Measurements from ENCODE around the gene RAB38.

Gene RAB38

GRCh38 chr11:88174709-88175568, at the start of gene RAB38:
TSS of gene RAB38 (minus strand) at chr11:88175443. CDS start at chr11:88175384, 59 bp downstream.
- peak; percentile 55 for DNase-seq (ENCODE audit: low read depth)

DNA sequence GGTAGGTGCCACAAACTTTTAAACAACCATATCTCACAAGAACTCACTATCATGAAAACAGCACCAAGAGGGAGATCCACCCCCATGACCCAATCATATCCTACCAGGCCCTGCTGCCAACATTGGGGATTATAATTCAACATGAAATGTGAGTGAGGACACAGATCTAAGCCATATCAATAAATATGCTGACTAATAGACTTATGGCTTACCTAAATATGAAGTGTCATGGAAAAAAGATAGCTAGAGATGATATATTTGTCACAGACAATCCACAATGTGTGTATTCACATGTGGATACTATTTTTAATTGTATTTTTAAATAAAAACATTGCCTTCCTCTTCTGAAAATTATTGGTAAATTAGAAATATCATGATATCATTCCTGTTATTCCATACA, 38.2 kb upstream of the RAB38 start:
- DNase-seq (ENCODE audit: low read depth), result no peak

GRCh38 chr11:88212300-88212699, 37.1 kb upstream of the RAB38 start:
- no peak for DNase-seq (ENCODE audit: low read depth)

DNA sequence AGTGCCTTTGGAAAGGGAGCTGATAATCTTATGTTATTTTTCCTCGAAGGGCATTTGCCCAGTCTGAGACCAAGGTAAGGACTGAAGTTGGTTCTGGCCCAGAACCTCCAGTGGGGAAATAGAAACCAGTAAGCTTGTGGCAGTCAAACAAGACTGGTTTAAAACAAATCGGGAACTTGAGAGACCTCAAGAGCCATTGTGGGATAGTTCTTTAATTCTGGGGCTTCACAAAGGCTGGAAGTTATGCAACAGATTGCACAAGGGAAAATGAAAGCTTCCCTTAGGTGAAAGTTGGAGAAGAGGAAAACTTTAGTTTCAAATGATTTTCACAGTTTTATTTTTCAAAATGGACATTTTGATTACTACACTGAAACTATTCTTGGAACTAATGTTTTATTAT, 33.5 kb upstream of the RAB38 start:
- DNase-seq (ENCODE audit: low read depth), result no peak

GRCh38 chr11:88206751-88207150, 31.5 kb upstream of the RAB38 start:
- no peak for DNase-seq (ENCODE audit: low read depth)

GRCh38 chr11:88204353-88204752, 29.1 kb upstream of the RAB38 start:
- DNase-seq (ENCODE audit: low read depth), result no peak

- DNase-seq (ENCODE audit: low read depth), result no peak
Observed at GRCh38 chr11:88203604-88204003, 28.4 kb upstream of the RAB38 start.

- DNase-seq (ENCODE audit: low read depth), result no peak
Observed at GRCh38 chr11:88202498-88202897, 27.3 kb upstream of the RAB38 start.

DNA sequence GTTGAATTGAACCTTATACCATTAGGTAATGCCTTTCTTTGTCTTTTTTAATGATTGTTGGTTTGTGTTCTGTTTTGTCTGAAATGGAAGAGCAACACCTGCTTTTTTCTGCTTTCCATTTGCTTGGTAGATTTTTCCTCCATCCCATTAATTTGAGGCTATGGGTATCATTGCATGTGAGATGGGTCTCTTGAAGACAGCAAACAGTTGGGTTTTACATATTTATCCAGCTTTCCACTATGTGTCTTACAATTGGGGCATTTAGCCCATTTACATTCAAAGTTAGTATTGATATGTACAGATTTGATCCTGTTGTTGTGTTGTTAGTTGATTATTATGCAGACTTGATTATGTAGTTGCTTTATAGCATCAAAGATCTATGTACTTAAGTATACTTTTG, 21.1 kb upstream of the RAB38 start:
- DNase-seq (ENCODE audit: low read depth), result no peak

DNA sequence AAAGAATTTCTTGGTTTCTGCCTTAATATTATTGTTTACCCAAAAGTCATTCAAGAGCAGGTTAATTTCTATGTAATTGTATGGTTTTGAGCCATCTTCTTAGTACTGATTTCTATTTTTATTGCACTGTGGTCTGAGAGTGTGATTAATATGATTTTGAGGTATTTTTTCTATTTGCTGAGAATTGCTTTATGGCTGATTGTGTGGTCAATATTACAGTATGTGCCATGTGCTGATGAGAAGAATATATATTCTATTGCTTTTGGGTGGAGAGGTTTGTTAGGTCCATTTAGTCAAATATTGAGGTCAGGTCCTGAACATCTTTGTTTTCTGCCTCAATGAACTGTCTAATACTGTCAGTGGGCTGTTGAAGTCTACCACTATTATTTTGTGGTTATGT, 20.7 kb upstream of the RAB38 start:
- no peak for DNase-seq (ENCODE audit: low read depth)

DNA sequence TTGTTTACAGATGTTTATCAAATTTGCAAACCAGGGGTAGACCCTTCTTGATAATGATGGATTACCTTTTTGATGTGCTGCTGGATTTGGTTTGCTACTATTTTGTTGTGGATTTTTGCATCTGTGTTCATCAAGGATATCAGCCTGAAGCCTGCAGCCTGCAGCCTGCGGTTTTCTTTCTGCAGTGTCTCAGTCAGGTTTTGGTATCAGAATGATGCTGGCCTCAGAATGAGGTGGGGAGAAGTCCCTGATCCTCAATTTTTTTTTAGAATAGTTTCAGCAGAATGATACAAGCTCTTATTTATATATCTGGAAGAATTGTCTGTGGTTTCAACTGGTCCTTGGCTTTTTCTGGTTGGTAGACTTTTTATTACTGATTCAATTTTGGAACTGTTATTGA, 19.7 kb upstream of the RAB38 start:
- no peak for DNase-seq (ENCODE audit: low read depth)

DNA sequence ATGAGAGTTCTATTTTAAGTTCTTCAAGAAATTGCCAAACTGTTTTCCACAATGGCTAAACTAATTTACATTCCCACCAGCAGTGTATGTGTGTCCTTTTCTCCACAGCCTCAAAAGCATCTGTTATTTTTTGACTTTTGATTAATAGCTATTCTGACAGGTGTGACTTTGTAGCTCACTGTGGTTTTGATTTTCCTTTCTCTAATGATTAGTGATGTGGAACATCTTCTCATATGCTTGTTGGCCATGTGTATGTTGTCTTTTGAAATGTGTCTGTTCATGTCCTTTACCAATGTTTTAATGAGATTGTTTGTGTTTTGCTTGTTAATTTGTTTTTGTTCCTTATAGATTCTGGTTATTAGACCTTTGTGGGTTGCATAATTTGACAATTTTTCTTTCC, 18.0 kb upstream of the RAB38 start:
- DNase-seq (ENCODE audit: low read depth), result no peak

GRCh38 chr11:88188932-88189253, 13.7 kb upstream of the RAB38 start:
- no peak for DNase-seq (ENCODE audit: low read depth)

DNA sequence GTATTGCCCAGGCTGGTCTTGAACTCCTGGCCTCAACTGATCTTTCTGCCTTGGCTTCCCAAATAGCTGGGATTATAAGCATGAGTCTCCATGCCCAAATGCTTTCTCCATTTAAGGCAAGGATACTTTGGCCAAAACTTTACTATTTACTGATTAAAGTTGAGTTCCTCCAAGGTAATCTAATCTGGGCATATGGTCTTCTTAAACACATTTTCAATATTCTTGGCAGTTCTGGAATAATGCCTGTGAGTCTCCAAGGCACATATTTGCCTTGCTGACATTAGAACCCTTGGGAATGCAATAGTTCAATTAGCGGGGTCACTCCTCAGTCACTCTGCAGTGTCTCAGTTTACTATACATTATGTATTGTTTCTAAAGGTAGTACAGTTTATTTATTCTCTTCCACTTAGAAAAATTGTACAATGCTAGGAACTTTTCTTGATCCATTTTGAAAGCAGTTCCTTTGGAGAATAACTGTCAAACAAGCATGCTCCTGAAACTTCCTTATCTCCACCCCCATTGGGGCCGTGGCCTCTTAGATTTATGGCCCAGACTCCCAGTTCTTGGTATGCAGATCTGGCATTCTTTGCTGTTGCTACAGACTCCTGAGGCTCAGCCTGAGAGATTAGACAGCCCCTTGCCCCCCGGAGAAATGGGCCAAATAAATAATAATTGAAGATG, 13.1 kb upstream of the RAB38 start:
- DNase-seq (ENCODE audit: low read depth), result no peak

DNA sequence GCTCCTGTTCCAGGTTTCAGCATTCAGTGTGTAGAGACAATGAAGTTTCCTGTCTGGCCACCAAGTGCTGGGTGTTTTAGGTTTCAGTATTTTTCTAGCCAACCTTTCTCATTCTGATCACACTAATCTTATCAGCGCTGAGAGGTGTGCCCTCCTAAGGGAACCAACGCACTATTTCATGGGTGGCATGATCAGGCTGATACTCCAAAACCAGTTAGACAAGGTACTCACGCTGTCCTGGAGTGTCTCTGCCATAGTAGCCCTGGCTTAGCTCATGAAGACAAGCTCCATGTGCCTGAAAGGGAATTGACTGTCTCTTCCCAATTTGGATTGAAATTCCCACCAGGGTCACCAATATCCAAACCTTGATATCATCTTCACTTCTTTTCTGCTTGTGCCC, 8.0 kb upstream of the RAB38 start:
- no peak for DNase-seq (ENCODE audit: low read depth)

- peak; percentile 52 for DNase-seq (ENCODE audit: low read depth)
Observed at GRCh38 chr11:88181776-88182175, 6.5 kb upstream of the RAB38 start.

- DNase-seq (ENCODE audit: low read depth), result no peak
Observed at GRCh38 chr11:88179971-88180629, 4.9 kb upstream of the RAB38 start.

DNA sequence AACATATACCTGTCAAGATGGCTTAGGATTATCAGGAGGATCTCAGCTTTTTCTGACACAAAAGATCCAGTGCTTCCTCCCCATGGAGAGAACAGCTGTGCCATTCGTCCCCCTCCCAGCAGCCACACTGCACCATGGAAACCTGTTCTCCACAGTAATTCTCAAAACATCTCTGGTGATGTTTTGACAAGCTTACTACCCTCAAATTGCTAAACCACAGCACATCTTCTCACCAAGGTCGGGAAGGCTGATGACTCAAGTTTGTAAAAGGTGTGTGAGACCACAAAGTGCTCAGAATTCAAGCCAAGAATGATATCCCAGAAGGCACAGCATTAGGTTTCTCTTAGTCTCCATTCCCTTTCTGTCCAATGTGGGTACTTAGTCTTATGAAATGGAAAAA, 3.9 kb upstream of the RAB38 start:
- no peak for DNase-seq (ENCODE audit: low read depth)

- no peak for DNase-seq (ENCODE audit: low read depth)
Observed at GRCh38 chr11:88178191-88178590, 2.9 kb upstream of the RAB38 start.

- no peak for DNase-seq (ENCODE audit: low read depth)
Observed at GRCh38 chr11:88175569-88176075, 379 bp upstream of the RAB38 start.

GRCh38 chr11:88173956-88174355, 1.3 kb downstream of the RAB38 start:
- no peak for DNase-seq (ENCODE audit: low read depth)

- DNase-seq (ENCODE audit: low read depth), result no peak
Observed at GRCh38 chr11:88171982-88172381, 3.3 kb downstream of the RAB38 start.

- no peak for DNase-seq (ENCODE audit: low read depth)
Observed at GRCh38 chr11:88170673-88171072, 4.6 kb downstream of the RAB38 start.
